ENCODE results near the gene ATP2B3. TPM values are rescaled to one million over a fixed set of nuclear protein-coding genes. Genes with fewer than 3 reads are reported as not detected.

The ATP2B3 gene
- total and polyA plus RNA-seq, 11 donors: 0.12 TPM; not detected in 10

- intact Hi-C loops (cut with DNase I): no loop called here
- no peak for TF ChIP-seq POLR2A (IDR thresholded peaks at IDR 0.05)
- no peak for TF ChIP-seq CTCF (IDR thresholded peaks at IDR 0.05)
- no peak overlapping the region for H3K4me3 ChIP-seq
- 63 to 75% (median 66%) methylated on average over 7 of the region's 7 CpGs for WGBS, 4 donors
- H3K4me1 ChIP-seq: no peaks in the 10 kb centered on the region
- H3K36me3 ChIP-seq: no peaks in the 10 kb centered on the region
- H3K27me3 ChIP-seq: no peaks in the 10 kb centered on the region
- DNase-seq (no peak), ATAC-seq (no peak)
- no peak overlapping the region for H3K27ac ChIP-seq
- no peaks in the 10 kb centered on the region for H3K9me3 ChIP-seq
Measured at GRCh38 chrX:153547195-153547594, 29.8 kb downstream of the ATP2B3 start.

GRCh38 chrX:153549231-153549630, 31.8 kb downstream of the ATP2B3 start:
- no peak overlapping the region for H3K4me3 ChIP-seq
- H3K9me3 ChIP-seq: no peaks in the 10 kb centered on the region
- no peak for TF ChIP-seq CTCF (IDR thresholded peaks at IDR 0.05)
- no peak for TF ChIP-seq POLR2A (IDR thresholded peaks at IDR 0.05)
- peaks cover 0 to 3% (median 0%) of the 10 kb centered on the region in 9 donors for H3K27me3 ChIP-seq
- WGBS, 4 donors: 89 to 93% (median 91%) methylated on average over 15 to 17 of the region's 17 CpGs
- ATAC-seq (no peak), DNase-seq (no peak)
- H3K4me1 ChIP-seq: no peaks in the 10 kb centered on the region
- intact Hi-C loops (cut with DNase I): no loop called here
- no peaks in the 10 kb centered on the region for H3K36me3 ChIP-seq
- H3K27ac ChIP-seq: no peak overlapping the region

DNA sequence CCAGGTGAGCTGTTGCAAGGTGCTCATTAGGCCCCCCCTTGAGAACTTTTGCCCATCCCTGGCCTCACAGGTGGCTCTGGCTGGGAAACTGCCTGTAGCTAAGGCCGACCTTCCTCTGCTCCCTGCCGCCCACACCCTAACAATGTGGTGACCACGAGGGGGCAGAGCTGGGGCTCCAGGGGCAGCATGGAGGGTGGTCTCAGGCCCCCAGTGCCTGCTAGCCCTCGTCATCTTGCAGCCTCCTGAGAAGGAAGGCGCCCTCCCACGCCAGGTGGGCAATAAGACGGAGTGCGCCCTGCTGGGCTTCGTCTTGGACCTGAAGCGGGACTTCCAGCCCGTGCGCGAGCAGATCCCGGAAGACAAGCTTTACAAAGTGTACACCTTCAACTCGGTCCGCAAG, 32.4 kb downstream of the ATP2B3 start:
- Histone ChIP-seq H3K27ac (no peak overlapping the region), H3K36me3 (no peaks in the 10 kb centered on the region), H3K4me3 (no peak overlapping the region), H3K4me1 (no peaks in the 10 kb centered on the region), H3K9me3 (no peaks in the 10 kb centered on the region), H3K27me3 (peaks cover 0 to 3% (median 0%) of the 10 kb centered on the region in 9 donors)
- ATAC-seq: no peak
- TF ChIP-seq CTCF (IDR thresholded peaks at IDR 0.05) (no peak), POLR2A (IDR thresholded peaks at IDR 0.05) (no peak)
- no peak for DNase-seq
- intact Hi-C loops (cut with DNase I): loop anchor here in 4 of 10 donors (5.0 kb wide), 3 partner anchors 97 to 117 kb away; partner anchors contain the start of gene DUSP9 (in 2 of the 4)
- 82 to 89% (median 84%) methylated on average over 15 to 16 of the region's 16 CpGs for WGBS, 4 donors

GRCh38 chrX:153551135-153551534, 33.7 kb downstream of the ATP2B3 start:
- H3K4me1 ChIP-seq: no peaks in the 10 kb centered on the region
- DNase-seq (no peak), ATAC-seq (no peak)
- no peak for TF ChIP-seq POLR2A (IDR thresholded peaks at IDR 0.05)
- TF ChIP-seq CTCF (IDR thresholded peaks at IDR 0.05): no peak
- H3K36me3 ChIP-seq: no peaks in the 10 kb centered on the region
- WGBS, 4 donors: 85 to 94% (median 89%) methylated on average over 5 of the region's 5 CpGs
- intact Hi-C loops (cut with DNase I): loop anchor here in 4 of 10 donors (5.0 kb wide), 3 partner anchors 96 to 116 kb away; partner anchors contain the start of gene DUSP9 (in 2 of the 4)
- H3K27ac ChIP-seq: no peak overlapping the region
- H3K9me3 ChIP-seq: no peaks in the 10 kb centered on the region
- peaks cover 0 to 14% (median 0%) of the 10 kb centered on the region in 9 donors for H3K27me3 ChIP-seq
- H3K4me3 ChIP-seq: no peak overlapping the region

Measured in heart left ventricle (tissue), 16 donors.